Fibroblast of lung (primary cell): ENCODE results near the gene HECTD4.

Source experiments
- EZH2 ChIP-seq: IDR thresholded peaks from 2 replicates; pipeline ENCODE4 v1.5.1; 2012; ENCODE audit warnings: low read length, control low read depth, mild to moderate bottlenecking; ENCODE audit errors: missing control alignments
- TF ChIP-seq, protein P1 (sequence below), 2 donors: IDR thresholded peaks in 1 of 2; conservative IDR thresholded peaks in 1 of 2; 1 replicate in 1 of 2; 2 replicates in 1 of 2; pipeline ENCODE4 v1.5.1; 2011 to 2012; ENCODE audit warnings: low read length in 2 of 2, control low read depth in 1 of 2, inconsistent platforms in 1 of 2, low read depth in 1 of 2, mild to moderate bottlenecking in 1 of 2

DNA sequence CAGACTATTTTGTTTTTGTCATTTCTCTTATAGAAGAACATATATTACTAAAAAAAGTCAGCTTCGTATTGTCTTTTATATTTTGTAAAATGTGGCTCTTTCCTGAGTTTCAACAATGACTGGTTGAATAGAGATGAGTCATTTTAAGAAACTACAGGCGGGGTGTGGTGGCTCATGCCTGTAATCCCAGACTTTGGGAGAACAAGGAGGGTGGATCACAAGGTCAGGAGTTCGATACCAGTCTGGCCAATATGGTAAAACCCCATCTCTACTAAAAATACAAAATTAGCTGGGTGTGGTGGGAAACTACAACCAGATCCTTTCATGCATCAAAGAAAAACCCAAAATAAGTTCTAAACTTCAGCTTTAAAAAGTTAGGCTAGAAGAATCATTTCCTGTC lies 28.8 kb downstream of the HECTD4 start:
- TF ChIP-seq, protein P1, sequence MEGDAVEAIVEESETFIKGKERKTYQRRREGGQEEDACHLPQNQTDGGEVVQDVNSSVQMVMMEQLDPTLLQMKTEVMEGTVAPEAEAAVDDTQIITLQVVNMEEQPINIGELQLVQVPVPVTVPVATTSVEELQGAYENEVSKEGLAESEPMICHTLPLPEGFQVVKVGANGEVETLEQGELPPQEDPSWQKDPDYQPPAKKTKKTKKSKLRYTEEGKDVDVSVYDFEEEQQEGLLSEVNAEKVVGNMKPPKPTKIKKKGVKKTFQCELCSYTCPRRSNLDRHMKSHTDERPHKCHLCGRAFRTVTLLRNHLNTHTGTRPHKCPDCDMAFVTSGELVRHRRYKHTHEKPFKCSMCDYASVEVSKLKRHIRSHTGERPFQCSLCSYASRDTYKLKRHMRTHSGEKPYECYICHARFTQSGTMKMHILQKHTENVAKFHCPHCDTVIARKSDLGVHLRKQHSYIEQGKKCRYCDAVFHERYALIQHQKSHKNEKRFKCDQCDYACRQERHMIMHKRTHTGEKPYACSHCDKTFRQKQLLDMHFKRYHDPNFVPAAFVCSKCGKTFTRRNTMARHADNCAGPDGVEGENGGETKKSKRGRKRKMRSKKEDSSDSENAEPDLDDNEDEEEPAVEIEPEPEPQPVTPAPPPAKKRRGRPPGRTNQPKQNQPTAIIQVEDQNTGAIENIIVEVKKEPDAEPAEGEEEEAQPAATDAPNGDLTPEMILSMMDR (conservative IDR thresholded peaks at IDR 0.05 in 1 of 2, IDR thresholded peaks at IDR 0.05 in 1 of 2; ENCODE audit: low read depth in 1 of 2, low read length in 2 of 2), result no peak
- TF ChIP-seq EZH2, result no peak
